GM23248 (cell line): Measurements from ENCODE around the gene ANKS1B.

Experiments used
- EZH2 ChIP-seq: fragments of 200-600 bp; sonication (generic); IDR thresholded peaks from 2 replicates; pipeline ENCODE4 v1.6.1; 2018; ENCODE audit warnings: antibody characterized with exemption, mild to moderate bottlenecking; ENCODE audit not compliant: insufficient read depth, poor library complexity, severe bottlenecking
- EZH2phosphoT487 ChIP-seq: fragments of 200-600 bp; sonication (generic); IDR thresholded peaks from 2 replicates; pipeline ENCODE4 v1.6.1; 2018; ENCODE audit warnings: antibody characterized with exemption, moderate library complexity, mild to moderate bottlenecking, low read depth; ENCODE audit not compliant: insufficient read depth

DNA sequence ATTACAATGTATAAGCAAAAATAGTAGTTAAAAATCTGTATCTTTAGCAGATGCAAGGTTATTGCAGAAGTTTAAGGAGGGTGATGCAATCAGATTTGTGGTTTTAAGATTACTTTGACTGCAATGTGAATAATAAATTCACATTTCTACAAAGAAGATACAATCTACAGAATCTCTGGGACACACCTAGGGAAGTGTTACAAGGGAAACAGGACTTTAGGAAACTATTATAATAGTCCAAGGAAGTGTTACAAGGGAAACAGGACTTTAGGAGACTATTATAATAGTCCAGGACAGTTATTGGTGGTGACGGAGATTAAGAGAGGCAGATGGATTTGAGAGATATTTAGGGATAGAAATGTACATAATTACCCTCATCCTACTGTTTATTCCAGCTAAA lies 491.5 kb downstream of the ANKS1B start:
- TF ChIP-seq EZH2phosphoT487 (no peak), EZH2 (no peak)
